Testis (tissue), 2 donors: ENCODE data around the gene PXDN.

ENCODE experiments used
- CTCF ChIP-seq, 3 experiments: fragments of 450-650 bp in 2 of 3; fragments of 200-600 bp in 1 of 3; sonication (generic) in 1 of 3; IDR thresholded peaks; one replicate each; pipeline ENCODE4 v1.5.1; 2016 to 2019; ENCODE audit warnings: antibody characterized with exemption in 3 of 3, mild to moderate bottlenecking in 2 of 3, moderate library complexity in 1 of 3
- POLR2A ChIP-seq: fragments of 450-650 bp; IDR thresholded peaks from one replicate; pipeline ENCODE4 v1.6.1; 2017; ENCODE audit warnings: antibody characterized with exemption, mild to moderate bottlenecking, moderate library complexity

GRCh38 chr2:1658394-1659151 is 85.7 kb downstream of the PXDN start:
- TF ChIP-seq CTCF (IDR thresholded peaks at IDR 0.05) (no peak), POLR2A (no peak)
